HCT116 (cell line): Measurements from ENCODE around the gene NR5A2. TPM values are rescaled to one million over a fixed set of nuclear protein-coding genes. Genes with fewer than 3 reads are reported as not detected.

ENCODE experiments used
- ATAC-seq: fragments of 200-7000 bp; cut with Tn5 transposase; 2 replicates; pipeline ENCODE4 v1.9.1; 2020; ENCODE audit warnings: mild to moderate bottlenecking, moderate library complexity
- Bru-seq: library from RNA; stranded (reverse); fragments of 400-500 nt; gene quantifications from one replicate; lab custom pipeline; 2021; lab: Mats Ljungman, UMichigan
- BruChase-seq, 2 experiments: library from RNA; stranded (reverse); fragments of 400-500 nt; gene quantifications; one replicate each; lab custom pipeline; 2021; lab: Mats Ljungman, UMichigan
- BruUV-seq: library from RNA; stranded (reverse); fragments of 400-500 nt; replicated peaks from 2 replicates; lab custom pipeline; 2021; lab: Mats Ljungman, UMichigan
- CTCF ChIA-PET: fragments of 300-600 bp; sonication (Branson Sonifier 250); formaldehyde crosslinking; loops from one replicate; lab custom pipeline; 2021; ENCODE audit warnings: antibody characterized with exemption; lab: Charles Lee
- POLR2A ChIA-PET: fragments of 300-600, 350-600 bp; sonication (Branson Sonifier 250); formaldehyde crosslinking; loops from one replicate; lab custom pipeline; 2021; ENCODE audit warnings: antibody characterized with exemption; lab: Charles Lee
- RAD21 ChIA-PET, 2 experiments: fragments of 300-600 bp; sonication (Branson Sonifier 250); formaldehyde crosslinking; loops; one replicate each; lab custom pipeline; 2023; ENCODE audit warnings: low total read pairs in 2 of 2; ENCODE audit not compliant: uncharacterized antibody in 2 of 2, unreplicated experiment in 2 of 2, low non-redundant PET in 1 of 2; lab: Charles Lee
- DNase-seq: peaks from one replicate; pipeline ENCODE4 v3.0.0-alpha.2; 2010; ENCODE audit warnings: low read depth, low spot score
- H2AFZ ChIP-seq: fragments of 200-600 bp; shearing (Covaris generic), sonication (generic); 2 replicates; pipeline ENCODE4 v1.6.1; 2017; ENCODE audit warnings: low read depth, mixed run types, mixed read lengths, antibody characterized with exemption, low read length; ENCODE audit not compliant: poor library complexity, severe bottlenecking
- H3K27ac ChIP-seq: 2 replicates; pipeline ENCODE4 v1.5.1; 2012; ENCODE audit warnings: low read depth, low read length
- H3K27me3 ChIP-seq: fragments of 200-600 bp; sonication (generic); 2 replicates; pipeline ENCODE4 v1.6.1; 2016; ENCODE audit warnings: mixed run types, low read length, mixed read lengths; ENCODE audit not compliant: insufficient read depth
- H3K36me3 ChIP-seq, 2 experiments: fragments of 200-500 bp in 1 of 2; fragments of 200-600 bp in 1 of 2; sonication (Bioruptor generic) in 1 of 2; sonication (generic) in 1 of 2; 2 replicates each; pipeline versions ENCODE4 v1.5.1 to v1.6.1; 2014 to 2016; ENCODE audit warnings: low read length in 2 of 2, inconsistent platforms in 1 of 2, mixed read lengths in 1 of 2, mixed run types in 1 of 2; ENCODE audit not compliant: insufficient read depth in 2 of 2, control insufficient read depth in 1 of 2
- H3K4me1 ChIP-seq, 2 experiments: fragments of 200-600 bp in 1 of 2; sonication (generic) in 1 of 2; 2 replicates each; pipeline versions ENCODE4 v1.5.1 to v1.6.1; 2012 to 2017; ENCODE audit warnings: low read length in 2 of 2, inconsistent platforms in 1 of 2, mild to moderate bottlenecking in 1 of 2, mixed read lengths in 1 of 2, mixed run types in 1 of 2, moderate library complexity in 1 of 2; ENCODE audit not compliant: insufficient read depth in 2 of 2, control insufficient read depth in 1 of 2
- H3K4me2 ChIP-seq: fragments of 200-600 bp; sonication (generic); 2 replicates; pipeline ENCODE4 v1.6.1; 2017; ENCODE audit warnings: mixed run types, low read length, mixed read lengths
- H3K4me3 ChIP-seq, 2 experiments: fragments of 200-600 bp in 1 of 2; sonication (generic) in 1 of 2; replicated peaks in 1 of 2; 2 replicates each; pipeline ENCODE4 v1.5.1; 2011 to 2016; ENCODE audit warnings: low read length in 2 of 2, control low read depth in 1 of 2, low read depth in 1 of 2, mild to moderate bottlenecking in 1 of 2, mixed read lengths in 1 of 2, mixed run types in 1 of 2
- H3K79me2 ChIP-seq: fragments of 200-600 bp; sonication (generic); 2 replicates; pipeline ENCODE4 v1.6.1; 2017; ENCODE audit warnings: mild to moderate bottlenecking, mixed run types, low read length, moderate library complexity, mixed read lengths; ENCODE audit not compliant: insufficient read depth
- H3K9ac ChIP-seq: fragments of 200-600 bp; sonication (generic); 2 replicates; pipeline ENCODE4 v1.6.1; 2016; ENCODE audit warnings: low read length, mixed read lengths
- H3K9me2 ChIP-seq: fragments of 200-600 bp; sonication (generic), shearing (Covaris generic); 2 replicates; pipeline ENCODE4 v1.6.1; 2017; ENCODE audit warnings: mixed run types, mild to moderate bottlenecking, moderate library complexity; ENCODE audit not compliant: insufficient read depth
- H3K9me3 ChIP-seq, 2 experiments: fragments of 200-500 bp in 1 of 2; fragments of 200-600 bp in 1 of 2; sonication (Bioruptor generic) in 1 of 2; sonication (generic) in 1 of 2; 2 replicates each; pipeline ENCODE4 v1.6.1; 2014 to 2017; ENCODE audit warnings: low read length in 2 of 2, mixed read lengths in 2 of 2, inconsistent platforms in 1 of 2, low read depth in 1 of 2, mild to moderate bottlenecking in 1 of 2, mixed run types in 1 of 2, moderate library complexity in 1 of 2; ENCODE audit not compliant: control insufficient read depth in 1 of 2, insufficient read depth in 1 of 2
- H4K20me1 ChIP-seq: fragments of 200-600 bp; sonication (generic), shearing (Covaris generic); 2 replicates; pipeline ENCODE4 v1.6.1; 2017; ENCODE audit warnings: mixed run types, mild to moderate bottlenecking, moderate library complexity; ENCODE audit not compliant: insufficient read depth
- CEBPB ChIP-seq: IDR thresholded peaks from 2 replicates; pipeline ENCODE4 v1.6.1; 2012; ENCODE audit warnings: low read depth
- EGR1 ChIP-seq: IDR thresholded peaks from 2 replicates; pipeline ENCODE4 v1.6.1; 2012; ENCODE audit warnings: low read depth
- ELF1 ChIP-seq: IDR thresholded peaks from 2 replicates; pipeline ENCODE4 v1.6.1; 2012; ENCODE audit warnings: low read depth, borderline replicate concordance
- EZH2 ChIP-seq: fragments of 200-600 bp; sonication (generic); IDR thresholded peaks from 2 replicates; pipeline ENCODE4 v1.6.1; 2017; ENCODE audit warnings: antibody characterized with exemption, mixed run types
- FOSL1 ChIP-seq: IDR thresholded peaks from 2 replicates; pipeline ENCODE4 v1.6.1; 2012; ENCODE audit warnings: low read depth
- JUND ChIP-seq: IDR thresholded peaks from 2 replicates; pipeline ENCODE4 v1.6.1; 2012
- POLR2AphosphoS5 ChIP-seq: IDR thresholded peaks from 2 replicates; pipeline ENCODE4 v1.6.1; 2011; ENCODE audit warnings: mild to moderate bottlenecking, low read depth, low read length, moderate library complexity
- SIN3A ChIP-seq: IDR thresholded peaks from 2 replicates; pipeline ENCODE4 v1.6.1; 2012; ENCODE audit warnings: low read depth
- SRF ChIP-seq: IDR thresholded peaks from 2 replicates; pipeline ENCODE4 v1.6.1; 2012; ENCODE audit warnings: low read depth
- TCF7L2 ChIP-seq: IDR thresholded peaks from 2 replicates; pipeline ENCODE4 v1.7.0; 2011; ENCODE audit warnings: borderline replicate concordance, inconsistent platforms; ENCODE audit not compliant: insufficient read depth, insufficient read length; ENCODE audit errors: extremely low read depth
- YY1 ChIP-seq: IDR thresholded peaks from 2 replicates; pipeline ENCODE4 v1.6.1; 2011; ENCODE audit warnings: low read length, low read depth, moderate library complexity, mild to moderate bottlenecking; ENCODE audit not compliant: insufficient replicate concordance; ENCODE audit errors: extremely low read depth
- ZFX ChIP-seq: fragments of 450-650 bp; IDR thresholded peaks from 2 replicates; pipeline ENCODE4 v1.6.1; 2017
- ZNF274 ChIP-seq: fragments of 200-500 bp; sonication (Bioruptor generic); IDR thresholded peaks from 2 replicates; pipeline ENCODE4 v1.6.1; 2014; ENCODE audit warnings: mild to moderate bottlenecking, low read depth, low read length, inconsistent platforms
- intact Hi-C: fragments of 100-400 bp; cut with micrococcal nuclease; formaldehyde crosslinking; loops from 2 replicates; pipeline ENCODE4 v1.10.0; 2022
- long read RNA-seq: library from polyadenylated mRNA; unstranded; transcript quantifications from one replicate; pipeline ENCODE4 v2.0.0, GENCODE V29; 2021; ENCODE audit not compliant: unreplicated experiment
- polyA plus RNA-seq: library from polyadenylated mRNA; unstranded; fragments of >200 nt; gene quantifications from 2 replicates; pipeline ENCODE4 v1.2.1, GENCODE V29; 2012; ENCODE audit warnings: missing spikeins
- total RNA-seq: library from RNA; stranded (reverse); gene quantifications from one replicate; pipeline ENCODE4 v1.2.1, GENCODE V29; 2021; ENCODE audit not compliant: unreplicated experiment
- TF ChIP-seq, protein P1 (sequence below): IDR thresholded peaks from 2 replicates; pipeline ENCODE4 v1.6.1; 2011; ENCODE audit warnings: mild to moderate bottlenecking, low read length, moderate library complexity; ENCODE audit not compliant: insufficient replicate concordance; ENCODE audit errors: extremely low read depth

NR5A2 gene
- total RNA-seq (0.91 TPM), Bru-seq, nascent RNA (percentile 31 among the genes with signal in this experiment), BruChase-seq, experiment 1, labeled RNA remaining after a 6-hour chase (percentile 13 among the genes with signal in this experiment), BruChase-seq, experiment 2, labeled RNA remaining after a 2-hour chase (percentile 25 among the genes with signal in this experiment)
- 0.21 and 0.27 TPM in 2 replicates for polyA plus RNA-seq
- long read RNA-seq, partial matches to known transcripts: 2 of 3 reads
- long read RNA-seq, other reads (novel, unspliced or antisense): 1 of 3 reads

DNA sequence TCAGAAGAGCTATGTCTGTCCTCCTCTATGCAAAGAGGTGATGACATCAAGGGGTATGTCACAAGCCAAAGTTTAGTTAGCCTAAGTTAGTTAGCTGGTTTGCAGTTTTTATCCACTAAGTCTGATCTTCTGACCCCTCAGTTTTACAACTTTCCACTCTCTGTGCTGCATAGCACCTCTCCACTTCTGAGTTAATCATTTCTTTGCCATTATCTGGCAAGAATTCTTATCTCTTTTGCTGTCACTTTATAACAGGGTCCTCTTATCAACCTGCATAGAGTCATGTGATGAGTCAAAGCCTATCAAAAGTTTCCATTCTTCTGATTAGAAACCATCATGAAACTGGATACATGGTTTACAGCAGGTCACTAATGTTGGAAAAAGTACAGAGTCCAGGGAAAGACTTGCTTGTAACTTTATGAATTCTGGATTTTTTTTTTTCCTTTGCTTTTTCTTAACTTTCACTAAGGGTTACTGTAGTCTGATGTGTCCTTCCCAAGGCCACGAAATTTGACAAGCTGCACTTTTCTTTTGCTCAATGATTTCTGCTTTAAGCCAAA is at the start of gene NR5A2:
Gene NR5A2 (plus strand): TSS at position 447 of the 560 bp plus-strand sequence. CDS start 138 bp downstream, outside the sequence.
- BruUV-seq: no TSS peak
- intact Hi-C loops: no loop called here

More for the DNA sequence above, at the start of gene NR5A2:
- H3K4me2 ChIP-seq: peak within 1 kb of the TSS; percentile 87
- no peaks in the 10 kb centered on the region for H4K20me1 ChIP-seq
- ChIA-PET RAD21 (no interaction called here), CTCF (no interaction called here), POLR2A (no interaction called here)
- no peaks in the 10 kb centered on the region for H3K9me3 ChIP-seq
- TF ChIP-seq, protein P1, sequence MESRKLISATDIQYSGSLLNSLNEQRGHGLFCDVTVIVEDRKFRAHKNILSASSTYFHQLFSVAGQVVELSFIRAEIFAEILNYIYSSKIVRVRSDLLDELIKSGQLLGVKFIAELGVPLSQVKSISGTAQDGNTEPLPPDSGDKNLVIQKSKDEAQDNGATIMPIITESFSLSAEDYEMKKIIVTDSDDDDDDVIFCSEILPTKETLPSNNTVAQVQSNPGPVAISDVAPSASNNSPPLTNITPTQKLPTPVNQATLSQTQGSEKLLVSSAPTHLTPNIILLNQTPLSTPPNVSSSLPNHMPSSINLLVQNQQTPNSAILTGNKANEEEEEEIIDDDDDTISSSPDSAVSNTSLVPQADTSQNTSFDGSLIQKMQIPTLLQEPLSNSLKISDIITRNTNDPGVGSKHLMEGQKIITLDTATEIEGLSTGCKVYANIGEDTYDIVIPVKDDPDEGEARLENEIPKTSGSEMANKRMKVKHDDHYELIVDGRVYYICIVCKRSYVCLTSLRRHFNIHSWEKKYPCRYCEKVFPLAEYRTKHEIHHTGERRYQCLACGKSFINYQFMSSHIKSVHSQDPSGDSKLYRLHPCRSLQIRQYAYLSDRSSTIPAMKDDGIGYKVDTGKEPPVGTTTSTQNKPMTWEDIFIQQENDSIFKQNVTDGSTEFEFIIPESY: no peak
- no peak for TF ChIP-seq TCF7L2
- no peak for TF ChIP-seq SRF
- TF ChIP-seq POLR2AphosphoS5: no peak
- TF ChIP-seq EGR1: no peak
- no peak for TF ChIP-seq CEBPB
- TF ChIP-seq JUND: no peak
- no peak for TF ChIP-seq ZNF274
- TF ChIP-seq SIN3A: no peak
- no peak for TF ChIP-seq EZH2
- TF ChIP-seq YY1: no peak
- no peak for TF ChIP-seq FOSL1
- TF ChIP-seq ZFX: no peak
- no peak for TF ChIP-seq ELF1
- peak within 1 kb of the TSS; percentile 96 for H2AFZ ChIP-seq
- H3K9me2 ChIP-seq: no peaks in the 10 kb centered on the region
- H3K9ac ChIP-seq: peak within 1 kb of the TSS; percentile 59
- H3K36me3 ChIP-seq: no peaks in the 10 kb centered on the region
- DNase-seq (no peak), ATAC-seq (no peak)
- H3K27ac ChIP-seq: no peak within 1 kb of the TSS
- peak within 1 kb of the TSS; percentile 55 to 64 for H3K4me3 ChIP-seq
- H3K4me1 ChIP-seq: peaks cover 0 to 13% of the 10 kb centered on the region in 2 experiments; a peak in 2 of 4 replicates
- H3K79me2 ChIP-seq: no peaks in the 10 kb centered on the region
- no peaks in the 10 kb centered on the region for H3K27me3 ChIP-seq
